H1 (cell line): ENCODE results near the gene HS6ST3. TPM values are rescaled to one million over a fixed set of nuclear protein-coding genes. Genes with fewer than 3 reads are reported as not detected.

Source experiments
- CTCF ChIA-PET: fragments of 300-600 bp; sonication (Branson Sonifier 250); formaldehyde crosslinking; loops from one replicate; lab custom pipeline; 2021; ENCODE audit not compliant: partially characterized antibody; lab: Charles Lee
- POLR2A ChIA-PET: fragments of 300-600 bp; sonication (Branson Sonifier 250); formaldehyde crosslinking; loops from one replicate; lab custom pipeline; 2021; ENCODE audit warnings: inconsistent platforms; ENCODE audit not compliant: partially characterized antibody; lab: Charles Lee
- DNase-seq, 2 experiments: peaks; one replicate each; pipeline versions ENCODE4 v3.0.0 to v3.0.0-alpha.2; 2010 to 2022; ENCODE audit warnings: low spot score in 2 of 2, low read depth in 1 of 2, mixed read lengths in 1 of 2
- FAIRE-seq: peaks from 2 replicates; lab custom pipeline; 2011; peaks lifted over from hg19 to GRCh38; lab: Jason Lieb, UNC
- H2AFZ ChIP-seq: 2 replicates; pipeline ENCODE4 v1.8.1; 2012; ENCODE audit warnings: low read length, inconsistent platforms
- H2AK5ac ChIP-seq: 2 replicates; pipeline ENCODE4 v1.6.1; 2013; ENCODE audit warnings: low read depth, low read length
- H2BK120ac ChIP-seq: replicated peaks from 2 replicates; pipeline ENCODE3; 2013; ENCODE audit warnings: low read depth, low read length, inconsistent platforms
- H2BK12ac ChIP-seq: 2 replicates; pipeline ENCODE4 v1.6.1; 2013; ENCODE audit warnings: low read depth, low read length
- H2BK15ac ChIP-seq: 2 replicates; pipeline ENCODE4 v1.6.1; 2013; ENCODE audit warnings: low read length
- H2BK20ac ChIP-seq: 2 replicates; pipeline ENCODE4 v1.6.1; 2013; ENCODE audit warnings: low read length
- H2BK5ac ChIP-seq: 2 replicates; pipeline ENCODE4 v1.6.1; 2013; ENCODE audit warnings: low read depth, low read length
- H3K14ac ChIP-seq: 2 replicates; pipeline ENCODE4 v1.6.1; 2013; ENCODE audit warnings: inconsistent platforms; ENCODE audit not compliant: insufficient read length
- H3K18ac ChIP-seq: 2 replicates; pipeline ENCODE4 v1.6.1; 2013; ENCODE audit warnings: low read length; ENCODE audit errors: extremely low read depth
- H3K23ac ChIP-seq: 2 replicates; pipeline ENCODE4 v1.6.1; 2013; ENCODE audit warnings: inconsistent platforms; ENCODE audit not compliant: insufficient read length
- H3K23me2 ChIP-seq: 2 replicates; pipeline ENCODE4 v1.6.1; 2013; ENCODE audit warnings: low read depth, low read length
- H3K27ac ChIP-seq: 2 replicates; pipeline ENCODE4 v1.6.1; 2011; ENCODE audit warnings: low read depth, low read length, inconsistent platforms
- H3K27me3 ChIP-seq, 4 experiments: replicated peaks in 1 of 4; 1 replicate in 1 of 4; 2 replicates in 3 of 4; pipeline versions ENCODE4 v1.6.1 to v1.8.1; 2011 to 2013; ENCODE audit warnings: low read length in 3 of 4, mild to moderate bottlenecking in 3 of 4, inconsistent platforms in 2 of 4, mixed read lengths in 2 of 4, moderate library complexity in 1 of 4; ENCODE audit not compliant: control insufficient read depth in 3 of 4, insufficient read depth in 3 of 4; ENCODE audit errors: extremely low read depth in 1 of 4
- H3K36me3 ChIP-seq, 4 experiments: 2 replicates each; pipeline versions ENCODE4 v1.6.1 to v1.8.1; 2011 to 2013; ENCODE audit warnings: mild to moderate bottlenecking in 4 of 4, low read length in 3 of 4, moderate library complexity in 2 of 4, control low read depth in 1 of 4, inconsistent platforms in 1 of 4; ENCODE audit not compliant: insufficient read depth in 4 of 4, control insufficient read depth in 2 of 4
- H3K4ac ChIP-seq: replicated peaks from 2 replicates; pipeline ENCODE3; 2013; ENCODE audit warnings: low read length, low read depth, mixed read lengths, inconsistent platforms; ENCODE audit not compliant: insufficient read length
- H3K4me1 ChIP-seq, 4 experiments: replicated peaks in 1 of 4; 1 replicate in 1 of 4; 2 replicates in 3 of 4; pipeline versions ENCODE4 v1.6.1 to v1.8.1; 2011 to 2013; ENCODE audit warnings: low read length in 3 of 4, inconsistent platforms in 2 of 4, mixed read lengths in 1 of 4; ENCODE audit not compliant: insufficient read depth in 4 of 4, control insufficient read depth in 3 of 4
- H3K4me2 ChIP-seq, 2 experiments: 2 replicates each; pipeline versions ENCODE4 v1.6.1 to v1.8.1; 2011 to 2013; ENCODE audit warnings: low read depth in 2 of 2, low read length in 2 of 2, control low read depth in 1 of 2, inconsistent platforms in 1 of 2, mild to moderate bottlenecking in 1 of 2; ENCODE audit not compliant: insufficient read depth in 1 of 2
- H3K4me3 ChIP-seq, 4 experiments: fragments of 200-600, 300-600 bp in 1 of 4; sonication (generic), shearing (Covaris generic), sonication (Bioruptor Twin) in 1 of 4; 2 replicates each; pipeline versions ENCODE4 v1.5.1 to v1.8.1; 2011 to 2016; ENCODE audit warnings: low read length in 4 of 4, low read depth in 3 of 4, control low read depth in 2 of 4, inconsistent platforms in 2 of 4, mild to moderate bottlenecking in 2 of 4, mixed read lengths in 1 of 4, moderate library complexity in 1 of 4; ENCODE audit not compliant: insufficient read depth in 2 of 4; ENCODE audit errors: extremely low read depth in 1 of 4
- H3K56ac ChIP-seq: replicated peaks from 2 replicates; pipeline ENCODE3; 2013; ENCODE audit warnings: low read depth, mild to moderate bottlenecking, mixed read lengths, low read length, inconsistent platforms; ENCODE audit not compliant: insufficient read length
- H3K79me1 ChIP-seq: 2 replicates; pipeline ENCODE4 v1.6.1; 2013; ENCODE audit warnings: low read depth, low read length, control low read depth
- H3K79me2 ChIP-seq, 2 experiments: 2 replicates each; pipeline versions ENCODE4 v1.6.1 to v1.8.1; 2012 to 2013; ENCODE audit warnings: low read length in 2 of 2, mild to moderate bottlenecking in 2 of 2, inconsistent platforms in 1 of 2; ENCODE audit not compliant: insufficient read depth in 2 of 2, control insufficient read depth in 1 of 2
- H3K9ac ChIP-seq, 4 experiments: replicated peaks in 1 of 4; 1 replicate in 1 of 4; 2 replicates in 3 of 4; pipeline versions ENCODE4 v1.6.1 to v1.8.1; 2011 to 2013; ENCODE audit warnings: low read depth in 3 of 4, low read length in 3 of 4, control low read depth in 2 of 4, mild to moderate bottlenecking in 2 of 4, moderate library complexity in 2 of 4, inconsistent platforms in 1 of 4; ENCODE audit errors: extremely low read depth in 1 of 4
- H3K9me3 ChIP-seq, 2 experiments: 2 replicates each; pipeline versions ENCODE4 v1.6.1 to v1.8.1; 2012 to 2013; ENCODE audit warnings: mild to moderate bottlenecking in 2 of 2, moderate library complexity in 2 of 2, control low read depth in 1 of 2, inconsistent platforms in 1 of 2, low read depth in 1 of 2, low read length in 1 of 2, mixed read lengths in 1 of 2; ENCODE audit not compliant: insufficient read depth in 2 of 2
- H4K20me1 ChIP-seq, 2 experiments: replicated peaks in 1 of 2; 2 replicates each; pipeline versions ENCODE3 to v1.8.1; 2011 to 2013; ENCODE audit warnings: inconsistent platforms in 2 of 2, low read length in 2 of 2, mild to moderate bottlenecking in 1 of 2; ENCODE audit not compliant: insufficient read depth in 2 of 2, control insufficient read depth in 1 of 2
- H4K5ac ChIP-seq: 2 replicates; pipeline ENCODE4 v1.6.1; 2013; ENCODE audit warnings: low read length, low read depth, mixed read lengths, inconsistent platforms; ENCODE audit not compliant: insufficient read length
- H4K8ac ChIP-seq: 2 replicates; pipeline ENCODE4 v1.8.0; 2013; ENCODE audit warnings: mild to moderate bottlenecking, moderate library complexity, low read length, inconsistent platforms; ENCODE audit not compliant: insufficient read depth; ENCODE audit errors: extremely low read depth
- H4K91ac ChIP-seq: replicated peaks from 2 replicates; pipeline ENCODE3; 2013; ENCODE audit warnings: low read length, mixed read lengths, inconsistent platforms; ENCODE audit not compliant: insufficient read length
- ASH2L ChIP-seq: fragments of 200-600, 300-600 bp; sonication (generic); IDR thresholded peaks from one replicate; pipeline ENCODE4 v1.7.1; 2017; ENCODE audit warnings: low read length
- CBX8 ChIP-seq: fragments of 300-800, 300-1000 bp; sonication (generic); IDR thresholded peaks from 2 replicates; pipeline ENCODE4 v1.7.1; 2016; ENCODE audit warnings: low read depth, low read length, borderline replicate concordance
- CHD2 ChIP-seq: IDR thresholded peaks from 2 replicates; pipeline ENCODE4 v1.6.1; 2012; ENCODE audit warnings: low read length, improper control_type of control experiment
- EP300 ChIP-seq, 2 experiments: IDR thresholded peaks; 1 replicate in 1 of 2; 2 replicates in 1 of 2; pipeline ENCODE4 v1.6.1; 2011 to 2012; ENCODE audit warnings: low read depth in 2 of 2, low read length in 2 of 2, mild to moderate bottlenecking in 2 of 2, borderline replicate concordance in 1 of 2, inconsistent platforms in 1 of 2, moderate library complexity in 1 of 2
- GABPA ChIP-seq: IDR thresholded peaks from 2 replicates; pipeline ENCODE4 v1.6.1; 2011; ENCODE audit warnings: mild to moderate bottlenecking, low read length, moderate library complexity, borderline replicate concordance; ENCODE audit not compliant: insufficient read depth
- HDAC6 ChIP-seq: IDR thresholded peaks from one replicate; pipeline ENCODE4 v1.7.1; 2012; ENCODE audit warnings: low read depth, mild to moderate bottlenecking, inconsistent platforms, low read length, moderate library complexity
- POU5F1 ChIP-seq: IDR thresholded peaks from 2 replicates; pipeline ENCODE4 v1.6.1; 2011; ENCODE audit warnings: low read depth, mild to moderate bottlenecking, low read length, moderate library complexity
- SP2 ChIP-seq: IDR thresholded peaks from 2 replicates; pipeline ENCODE4 v1.6.1; 2012; ENCODE audit warnings: mild to moderate bottlenecking, low read length, inconsistent platforms
- SP4 ChIP-seq: IDR thresholded peaks from 2 replicates; pipeline ENCODE4 v1.6.1; 2012; ENCODE audit warnings: low read length, inconsistent platforms
- SRF ChIP-seq: IDR thresholded peaks from 2 replicates; pipeline ENCODE4 v1.6.1; 2011; ENCODE audit warnings: mild to moderate bottlenecking, low read depth, low read length, moderate library complexity
- WGBS, 2 experiments: shearing (Covaris generic) in 1 of 2; methylation state at CpG; one replicate each; pipeline versions ENCODE4 v1.1.6 to v1.1.7; 2013 to 2015; ENCODE audit warnings: low lambda C conversion rate in 2 of 2, mixed read lengths in 2 of 2, inconsistent platforms in 1 of 2, low coverage in 1 of 2, missing lambda C conversion rate in 1 of 2; ENCODE audit not compliant: insufficient replicate concordance in 2 of 2, insufficient coverage in 1 of 2, insufficient read length in 1 of 2; ENCODE audit errors: extremely low coverage in 1 of 2, missing lambda C conversion rate in 1 of 2; 5-methylcytosine and 5-hydroxymethylcytosine counted together
- polyA plus RNA-seq, 7 experiments: library from polyadenylated mRNA; depleted of rRNA in 3 of 7; stranded (reverse) in 5 of 7; unstranded in 2 of 7; fragments of >200 nt in 5 of 7; fragments of 200-250 nt in 2 of 7; gene quantifications; 1 replicate in 5 of 7; 2 replicates in 1 of 7; 4 replicates in 1 of 7; pipeline versions ENCODE4 v1.2.1 to v1.2.3, GENCODE V29; 2011 to 2013; ENCODE audit warnings: missing spikeins in 2 of 7, mixed read lengths in 2 of 7
- total RNA-seq: library from RNA; stranded (reverse); fragmentation: NEBNext Ultra II Directional; extraction: Animal tissue kit (Norgen Biotek cat#: 25700); gene quantifications from 2 replicates; pipeline ENCODE4 v1.2.1, GENCODE V29; 2021
- TF ChIP-seq, protein P1 (sequence below): IDR thresholded peaks from 2 replicates; pipeline ENCODE4 v1.6.1; 2011; ENCODE audit warnings: low read depth, mild to moderate bottlenecking, low read length; ENCODE audit not compliant: insufficient read depth
- TF ChIP-seq, protein P2 (sequence below), 3 experiments: IDR thresholded peaks; 1 replicate in 2 of 3; 2 replicates in 1 of 3; pipeline versions ENCODE4 v1.5.1 to v1.6.1; 2011; ENCODE audit warnings: low read length in 3 of 3, mild to moderate bottlenecking in 3 of 3, inconsistent platforms in 2 of 3, low read depth in 1 of 3, moderate library complexity in 1 of 3; ENCODE audit not compliant: insufficient read depth in 1 of 3; ENCODE audit errors: control extremely low read depth in 1 of 3

Gene HS6ST3
- total and polyA plus RNA-seq, 2 of the 8 experiments (the other 6 are each of a cell fraction or from before 2014, with no cell fraction given) = 0.45 to 1.2 TPM

DNA sequence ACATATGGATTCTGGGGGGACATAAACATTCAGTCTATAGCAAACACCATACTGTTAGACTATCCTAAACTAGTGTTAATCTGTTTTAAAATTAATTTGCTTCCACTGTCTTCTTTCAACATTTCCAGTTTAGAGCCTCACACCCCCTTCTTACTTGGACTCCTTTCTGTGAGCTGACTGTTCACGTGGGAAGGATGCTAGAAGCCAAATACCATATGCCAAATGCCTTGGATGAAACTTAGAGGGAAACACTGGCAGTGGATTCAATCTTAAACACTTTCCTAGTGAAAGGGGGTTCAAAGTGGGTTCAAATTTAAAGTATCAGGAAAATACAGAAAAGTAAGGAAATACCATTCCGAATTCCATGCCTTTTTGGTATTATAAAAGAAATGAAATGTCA, 113.6 kb downstream of the HS6ST3 start:
- Histone ChIP-seq H3K79me2 (no peaks in the 10 kb centered on the region), H3K27me3 (no peaks in the 10 kb centered on the region), H3K18ac (no peak overlapping the region), H2BK12ac (no peak overlapping the region), H4K91ac (no peak overlapping the region), H2BK20ac (no peak overlapping the region), H2AK5ac (no peak overlapping the region), H3K9ac (no peak overlapping the region), H3K23ac (no peak overlapping the region), H3K23me2 (no peaks in the 10 kb centered on the region), H3K4ac (no peak overlapping the region), H4K20me1 (no peaks in the 10 kb centered on the region), H2AFZ (no peak overlapping the region), H3K9me3 (no peaks in the 10 kb centered on the region; a peak in 1 of 4 replicates), H4K5ac (no peak overlapping the region), H4K8ac (no peak overlapping the region), H3K4me2 (no peak overlapping the region), H3K36me3 (no peaks in the 10 kb centered on the region), H2BK5ac (no peak overlapping the region), H3K79me1 (no peaks in the 10 kb centered on the region), H3K14ac (no peak overlapping the region), H2BK15ac (no peak overlapping the region), H2BK120ac (no peak overlapping the region), H3K27ac (no peak overlapping the region), H3K4me3 (no peak overlapping the region), H3K56ac (no peak overlapping the region), H3K4me1 (no peaks in the 10 kb centered on the region)
- FAIRE-seq (no peak), DNase-seq (no peak)
- CTCF ChIA-PET = no interaction called here
- WGBS, 2 experiments = 87% methylated on average over 2 of the region's 2 CpGs; no CpG with 5 or more reads in 1 of the 2 experiments
- TF ChIP-seq, protein P1, sequence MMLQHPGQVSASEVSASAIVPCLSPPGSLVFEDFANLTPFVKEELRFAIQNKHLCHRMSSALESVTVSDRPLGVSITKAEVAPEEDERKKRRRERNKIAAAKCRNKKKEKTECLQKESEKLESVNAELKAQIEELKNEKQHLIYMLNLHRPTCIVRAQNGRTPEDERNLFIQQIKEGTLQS = no peak
- no peak for TF ChIP-seq CBX8
- no peak for TF ChIP-seq ASH2L
- TF ChIP-seq CHD2 = no peak
- TF ChIP-seq, protein P2, sequence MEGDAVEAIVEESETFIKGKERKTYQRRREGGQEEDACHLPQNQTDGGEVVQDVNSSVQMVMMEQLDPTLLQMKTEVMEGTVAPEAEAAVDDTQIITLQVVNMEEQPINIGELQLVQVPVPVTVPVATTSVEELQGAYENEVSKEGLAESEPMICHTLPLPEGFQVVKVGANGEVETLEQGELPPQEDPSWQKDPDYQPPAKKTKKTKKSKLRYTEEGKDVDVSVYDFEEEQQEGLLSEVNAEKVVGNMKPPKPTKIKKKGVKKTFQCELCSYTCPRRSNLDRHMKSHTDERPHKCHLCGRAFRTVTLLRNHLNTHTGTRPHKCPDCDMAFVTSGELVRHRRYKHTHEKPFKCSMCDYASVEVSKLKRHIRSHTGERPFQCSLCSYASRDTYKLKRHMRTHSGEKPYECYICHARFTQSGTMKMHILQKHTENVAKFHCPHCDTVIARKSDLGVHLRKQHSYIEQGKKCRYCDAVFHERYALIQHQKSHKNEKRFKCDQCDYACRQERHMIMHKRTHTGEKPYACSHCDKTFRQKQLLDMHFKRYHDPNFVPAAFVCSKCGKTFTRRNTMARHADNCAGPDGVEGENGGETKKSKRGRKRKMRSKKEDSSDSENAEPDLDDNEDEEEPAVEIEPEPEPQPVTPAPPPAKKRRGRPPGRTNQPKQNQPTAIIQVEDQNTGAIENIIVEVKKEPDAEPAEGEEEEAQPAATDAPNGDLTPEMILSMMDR (IDR thresholded peaks at IDR 0.05; ENCODE audit: control extremely low read depth in 1 of 3, insufficient read depth in 1 of 3, low read depth in 1 of 3, low read length in 3 of 3) = no peak
- no peak for TF ChIP-seq HDAC6
- TF ChIP-seq SP4 = no peak
- no peak for TF ChIP-seq EP300 (IDR thresholded peaks at IDR 0.05; ENCODE audit: borderline replicate concordance in 1 of 2, low read depth in 2 of 2, low read length in 2 of 2)
- TF ChIP-seq SP2 = no peak
- TF ChIP-seq GABPA = no peak
- TF ChIP-seq SRF = no peak
- TF ChIP-seq POU5F1 = no peak
- POLR2A ChIA-PET = no interaction called here
